Activated naive CD4-positive, alpha-beta T cell treated with anti-CD3 and anti-CD28 coated beads, Interleukin-2, amount 50 U/mL, for 72 hours (primary cell): ENCODE results near the gene LAS1L. TPM values are rescaled to one million over a fixed set of nuclear protein-coding genes. Genes with fewer than 3 reads are reported as not detected.

Source experiments
- total RNA-seq, 2 donors: library from RNA; stranded (reverse); gene quantifications; one replicate each; pipeline ENCODE4 v1.2.3, GENCODE V29; 2022

LAS1L gene
- total RNA-seq, 2 donors from 2014 or later: 42.1 to 53.6 TPM

Other genes with a start within 250 kb of the LAS1L start
- gene MSN, start 132.9 kb upstream of the LAS1L start, total RNA-seq: 100 to 1,000 TPM; 451 to 569 TPM